Measurements from ENCODE around the gene VIL1.

The VIL1 gene

DNA sequence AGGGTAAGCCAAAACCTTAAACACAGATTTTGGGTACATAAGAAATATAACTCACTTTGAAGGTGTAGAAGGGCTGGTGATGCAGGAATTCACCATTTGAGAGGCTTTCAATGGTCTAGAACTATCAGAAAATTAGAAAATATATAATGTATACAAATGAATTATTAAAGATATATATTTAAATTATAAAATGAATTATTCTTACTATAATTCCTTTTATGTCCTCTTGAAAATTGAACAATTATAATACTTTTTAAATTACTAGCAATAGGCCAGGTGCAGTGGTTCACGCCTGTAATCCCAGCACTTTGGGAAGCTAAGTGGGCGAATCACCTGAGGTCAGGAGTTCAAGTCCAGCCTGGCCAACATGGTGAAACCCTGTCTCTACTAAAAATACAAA lies 60.7 kb downstream of the VIL1 start:
- peaks cover 35 to 69% of the 10 kb centered on the region in 2 experiments for H3K36me3 ChIP-seq (ENCODE audit: control insufficient read depth in 2 of 2, insufficient read depth in 1 of 2, low read length in 2 of 2)
- no peak overlapping the region for H3K27ac ChIP-seq (ENCODE audit: extremely low read depth, low read depth, low read length)
- TF ChIP-seq ZNF561 (tag by site-specific recombination; IDR thresholded peaks at IDR 0.05; ENCODE audit: borderline replicate concordance) (no peak), ZNF211 (tag by site-specific recombination; IDR thresholded peaks at IDR 0.05; ENCODE audit: low read depth) (no peak), SP7 (tag by site-specific recombination; IDR thresholded peaks at IDR 0.05) (no peak), GLI4 (tag by site-specific recombination; IDR thresholded peaks at IDR 0.05) (no peak), SCRT1 (tag by site-specific recombination; IDR thresholded peaks at IDR 0.05; ENCODE audit: borderline replicate concordance) (no peak), ZNF549 (tag by site-specific recombination; IDR thresholded peaks at IDR 0.05) (no peak), ZNF404 (tag by site-specific recombination; IDR thresholded peaks at IDR 0.05) (no peak), SETDB1 (IDR thresholded peaks at IDR 0.05; ENCODE audit: insufficient read length, low read length) (no peak), ZNF266 (tag by site-specific recombination; IDR thresholded peaks at IDR 0.05; ENCODE audit: low read depth) (no peak), ZNF426 (tag by site-specific recombination; IDR thresholded peaks at IDR 0.05) (no peak), OSR2 (tag by site-specific recombination; IDR thresholded peaks at IDR 0.05) (no peak)
- TF ChIP-seq, protein P1, sequence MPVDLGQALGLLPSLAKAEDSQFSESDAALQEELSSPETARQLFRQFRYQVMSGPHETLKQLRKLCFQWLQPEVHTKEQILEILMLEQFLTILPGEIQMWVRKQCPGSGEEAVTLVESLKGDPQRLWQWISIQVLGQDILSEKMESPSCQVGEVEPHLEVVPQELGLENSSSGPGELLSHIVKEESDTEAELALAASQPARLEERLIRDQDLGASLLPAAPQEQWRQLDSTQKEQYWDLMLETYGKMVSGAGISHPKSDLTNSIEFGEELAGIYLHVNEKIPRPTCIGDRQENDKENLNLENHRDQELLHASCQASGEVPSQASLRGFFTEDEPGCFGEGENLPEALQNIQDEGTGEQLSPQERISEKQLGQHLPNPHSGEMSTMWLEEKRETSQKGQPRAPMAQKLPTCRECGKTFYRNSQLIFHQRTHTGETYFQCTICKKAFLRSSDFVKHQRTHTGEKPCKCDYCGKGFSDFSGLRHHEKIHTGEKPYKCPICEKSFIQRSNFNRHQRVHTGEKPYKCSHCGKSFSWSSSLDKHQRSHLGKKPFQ (tag by site-specific recombination; IDR thresholded peaks at IDR 0.05), result no peak
- TF ChIP-seq, protein P2, sequence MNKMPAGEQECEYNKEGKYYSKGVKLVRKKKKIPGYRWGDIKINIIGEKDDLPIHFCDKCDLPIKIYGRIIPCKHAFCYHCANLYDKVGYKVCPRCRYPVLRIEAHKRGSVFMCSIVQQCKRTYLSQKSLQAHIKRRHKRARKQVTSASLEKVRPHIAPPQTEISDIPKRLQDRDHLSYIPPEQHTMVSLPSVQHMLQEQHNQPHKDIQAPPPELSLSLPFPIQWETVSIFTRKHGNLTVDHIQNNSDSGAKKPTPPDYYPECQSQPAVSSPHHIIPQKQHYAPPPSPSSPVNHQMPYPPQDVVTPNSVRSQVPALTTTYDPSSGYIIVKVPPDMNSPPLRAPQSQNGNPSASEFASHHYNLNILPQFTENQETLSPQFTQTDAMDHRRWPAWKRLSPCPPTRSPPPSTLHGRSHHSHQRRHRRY (tag by site-specific recombination; IDR thresholded peaks at IDR 0.05), result no peak
- TF ChIP-seq, protein P3, sequence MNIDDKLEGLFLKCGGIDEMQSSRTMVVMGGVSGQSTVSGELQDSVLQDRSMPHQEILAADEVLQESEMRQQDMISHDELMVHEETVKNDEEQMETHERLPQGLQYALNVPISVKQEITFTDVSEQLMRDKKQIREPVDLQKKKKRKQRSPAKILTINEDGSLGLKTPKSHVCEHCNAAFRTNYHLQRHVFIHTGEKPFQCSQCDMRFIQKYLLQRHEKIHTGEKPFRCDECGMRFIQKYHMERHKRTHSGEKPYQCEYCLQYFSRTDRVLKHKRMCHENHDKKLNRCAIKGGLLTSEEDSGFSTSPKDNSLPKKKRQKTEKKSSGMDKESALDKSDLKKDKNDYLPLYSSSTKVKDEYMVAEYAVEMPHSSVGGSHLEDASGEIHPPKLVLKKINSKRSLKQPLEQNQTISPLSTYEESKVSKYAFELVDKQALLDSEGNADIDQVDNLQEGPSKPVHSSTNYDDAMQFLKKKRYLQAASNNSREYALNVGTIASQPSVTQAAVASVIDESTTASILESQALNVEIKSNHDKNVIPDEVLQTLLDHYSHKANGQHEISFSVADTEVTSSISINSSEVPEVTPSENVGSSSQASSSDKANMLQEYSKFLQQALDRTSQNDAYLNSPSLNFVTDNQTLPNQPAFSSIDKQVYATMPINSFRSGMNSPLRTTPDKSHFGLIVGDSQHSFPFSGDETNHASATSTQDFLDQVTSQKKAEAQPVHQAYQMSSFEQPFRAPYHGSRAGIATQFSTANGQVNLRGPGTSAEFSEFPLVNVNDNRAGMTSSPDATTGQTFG (tag by site-specific recombination; IDR thresholded peaks at IDR 0.05; ENCODE audit: borderline replicate concordance), result no peak
- H3K4me3 ChIP-seq (ENCODE audit: low read depth, low read length), result no peak overlapping the region
- H3K4me1 ChIP-seq (ENCODE audit: control insufficient read depth, insufficient read depth, low read length), result no peaks in the 10 kb centered on the region
- CTCF ChIA-PET, result interaction anchor here (0.6 kb wide), 1 partner anchor 639 kb away, joined by 3 read pairs; no protein-coding TSS in a partner anchor
- POLR2A ChIA-PET, result no interaction called here
- no peaks in the 10 kb centered on the region for H3K9me3 ChIP-seq (ENCODE audit: control insufficient read depth, insufficient read depth, low read depth, low read length)

DNA sequence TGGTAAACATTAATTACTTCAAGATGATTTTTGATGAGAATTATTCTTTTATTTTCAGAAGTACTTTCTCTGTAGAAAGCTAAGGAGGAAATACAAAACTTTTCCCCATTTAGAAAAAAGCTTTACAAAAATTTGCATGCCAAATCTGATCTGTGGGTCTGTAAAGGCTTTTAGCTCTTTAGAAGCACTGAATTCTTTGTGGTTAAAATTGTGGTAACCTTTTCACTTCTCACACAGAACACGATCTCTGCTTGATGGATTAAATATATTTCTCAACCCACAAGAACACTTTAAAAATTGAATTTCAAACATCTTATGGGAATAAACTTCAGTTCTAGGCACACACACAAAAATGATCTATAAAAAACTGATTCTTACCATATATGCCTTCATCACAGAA lies 63.7 kb downstream of the VIL1 start:
- peaks cover 45 to 72% of the 10 kb centered on the region in 2 experiments for H3K36me3 ChIP-seq (ENCODE audit: control insufficient read depth in 2 of 2, insufficient read depth in 1 of 2, low read length in 2 of 2)
- no peak overlapping the region for H3K27ac ChIP-seq (ENCODE audit: extremely low read depth, low read depth, low read length)
- no peaks in the 10 kb centered on the region for H3K4me1 ChIP-seq (ENCODE audit: control insufficient read depth, insufficient read depth, low read length)
- TF ChIP-seq, protein P4, sequence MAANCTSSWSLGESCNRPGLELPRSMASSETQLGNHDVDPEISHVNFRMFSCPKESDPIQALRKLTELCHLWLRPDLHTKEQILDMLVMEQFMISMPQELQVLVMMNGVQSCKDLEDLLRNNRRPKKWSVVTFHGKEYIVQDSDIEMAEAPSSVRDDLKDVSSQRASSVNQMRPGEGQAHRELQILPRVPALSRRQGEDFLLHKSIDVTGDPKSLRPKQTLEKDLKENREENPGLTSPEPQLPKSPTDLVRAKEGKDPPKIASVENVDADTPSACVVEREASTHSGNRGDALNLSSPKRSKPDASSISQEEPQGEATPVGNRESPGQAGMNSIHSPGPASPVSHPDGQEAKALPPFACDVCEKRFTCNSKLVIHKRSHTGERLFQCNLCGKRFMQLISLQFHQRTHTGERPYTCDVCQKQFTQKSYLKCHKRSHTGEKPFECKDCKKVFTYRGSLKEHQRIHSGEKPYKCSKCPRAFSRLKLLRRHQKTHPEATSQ (tag by site-specific recombination; IDR thresholded peaks at IDR 0.05), result no peak
- ChIA-PET POLR2A (no interaction called here), CTCF (interaction anchor here (1.3 kb wide), 1 partner anchor 16 kb away, joined by 7 read pairs; no protein-coding TSS in a partner anchor)
- no peaks in the 10 kb centered on the region for H3K9me3 ChIP-seq (ENCODE audit: control insufficient read depth, insufficient read depth, low read depth, low read length)
- no peak overlapping the region for H3K4me3 ChIP-seq (ENCODE audit: low read depth, low read length)
